Measurements from ENCODE around the gene USP26.

GRCh38 chrX:133085785-133086184, 11.1 kb downstream of the USP26 start:
- no peak for TF ChIP-seq CTCF (IDR thresholded peaks at IDR 0.05)
- no peak for TF ChIP-seq POLR2A (IDR thresholded peaks at IDR 0.05)
- no peak for TF ChIP-seq EP300 (IDR thresholded peaks at IDR 0.05)
